OCI-LY7 (cell line): ENCODE data around the gene MS4A4A.

Experiments
- EZH2phosphoT487 ChIP-seq: fragments of 200-600 bp; sonication (generic); IDR thresholded peaks from 2 replicates; pipeline ENCODE4 v1.6.1; 2018; ENCODE audit warnings: low read depth, borderline replicate concordance, mild to moderate bottlenecking, mixed run types, antibody characterized with exemption, low read length, moderate library complexity, mixed read lengths
- TF ChIP-seq, protein P1 (sequence below): fragments of 200-600 bp; sonication (generic); conservative IDR thresholded peaks from 2 replicates; pipeline ENCODE4 v1.5.1; 2014; ENCODE audit warnings: mild to moderate bottlenecking, antibody characterized with exemption, low read length, moderate library complexity, mixed read lengths

- TF ChIP-seq, protein P1, sequence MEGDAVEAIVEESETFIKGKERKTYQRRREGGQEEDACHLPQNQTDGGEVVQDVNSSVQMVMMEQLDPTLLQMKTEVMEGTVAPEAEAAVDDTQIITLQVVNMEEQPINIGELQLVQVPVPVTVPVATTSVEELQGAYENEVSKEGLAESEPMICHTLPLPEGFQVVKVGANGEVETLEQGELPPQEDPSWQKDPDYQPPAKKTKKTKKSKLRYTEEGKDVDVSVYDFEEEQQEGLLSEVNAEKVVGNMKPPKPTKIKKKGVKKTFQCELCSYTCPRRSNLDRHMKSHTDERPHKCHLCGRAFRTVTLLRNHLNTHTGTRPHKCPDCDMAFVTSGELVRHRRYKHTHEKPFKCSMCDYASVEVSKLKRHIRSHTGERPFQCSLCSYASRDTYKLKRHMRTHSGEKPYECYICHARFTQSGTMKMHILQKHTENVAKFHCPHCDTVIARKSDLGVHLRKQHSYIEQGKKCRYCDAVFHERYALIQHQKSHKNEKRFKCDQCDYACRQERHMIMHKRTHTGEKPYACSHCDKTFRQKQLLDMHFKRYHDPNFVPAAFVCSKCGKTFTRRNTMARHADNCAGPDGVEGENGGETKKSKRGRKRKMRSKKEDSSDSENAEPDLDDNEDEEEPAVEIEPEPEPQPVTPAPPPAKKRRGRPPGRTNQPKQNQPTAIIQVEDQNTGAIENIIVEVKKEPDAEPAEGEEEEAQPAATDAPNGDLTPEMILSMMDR: no peak
- TF ChIP-seq EZH2phosphoT487: no peak
These were observed 77.3 kb downstream of the MS4A4A start for GRCh38 chr11:60357771-60358170.
